Ovary (tissue), 9 donors: ENCODE results near the gene UBE2Q2. TPM values are rescaled to one million over a fixed set of nuclear protein-coding genes. Genes with fewer than 3 reads are reported as not detected.

ENCODE experiments used
- DNase-seq, 5 donors: peaks; one replicate each; pipeline ENCODE4 v3.0.0-alpha.2; 2019 to 2020
- H3K27ac ChIP-seq, 2 donors: fragments of 200-600 bp; one replicate each; pipeline versions ENCODE4 v1.5.1 to v1.8.0; 2019 to 2022
- H3K27me3 ChIP-seq: fragments of 200-600 bp; one replicate; pipeline ENCODE4 v1.8.0; 2022
- H3K36me3 ChIP-seq: fragments of 200-600 bp; sonication (generic); one replicate; pipeline ENCODE4 v1.5.1; 2019
- H3K4me1 ChIP-seq: one replicate; pipeline ENCODE4 v1.8.1; 2013; ENCODE audit warnings: mild to moderate bottlenecking, moderate library complexity; ENCODE audit not compliant: insufficient read depth
- H3K4me3 ChIP-seq: fragments of 200-600 bp; sonication (generic); one replicate; pipeline ENCODE4 v1.5.1; 2017
- H3K9me3 ChIP-seq, 2 donors: fragments of 200-600 bp in 1 of 2; sonication (generic) in 1 of 2; one replicate each; pipeline versions ENCODE4 v1.5.1 to v1.8.1; 2013 to 2019; ENCODE audit warnings: mild to moderate bottlenecking in 1 of 2, moderate library complexity in 1 of 2
- CTCF ChIP-seq, 3 donors: fragments of 450-650 bp in 2 of 3; fragments of 200-600 bp in 1 of 3; IDR thresholded peaks; one replicate each; pipeline versions ENCODE4 v1.5.1 to v1.8.0; 2016 to 2022; ENCODE audit warnings: antibody characterized with exemption in 3 of 3, mild to moderate bottlenecking in 1 of 3
- EP300 ChIP-seq: sonication (generic); formaldehyde crosslinking; IDR thresholded peaks from one replicate; pipeline ENCODE4 v1.6.1; 2017; ENCODE audit warnings: antibody characterized with exemption
- POLR2A ChIP-seq: fragments of 450-650 bp; IDR thresholded peaks from one replicate; pipeline ENCODE4 v1.6.1; 2017; ENCODE audit warnings: antibody characterized with exemption, mild to moderate bottlenecking, moderate library complexity
- WGBS, 3 donors: extraction: QIAGEN DNeasy Blood & Tissue Kit in 1 of 3; methylation state at CpG; one replicate each; pipeline versions ENCODE4 v1.1.5 to v1.1.7; 2013 to 2017; 5-methylcytosine and 5-hydroxymethylcytosine counted together
- intact Hi-C, 4 donors: fragments of 100-400 bp; cut with DNase I; formaldehyde crosslinking; loops; one replicate each; pipeline versions ENCODE4 v1.11.0 to v1.15.1; 2022 to 2023
- polyA plus RNA-seq, 2 donors: library from polyadenylated mRNA; stranded (reverse); fragments of 200-250 nt in 1 of 2; fragments of 350-450 nt in 1 of 2; fragmentation: Illumina TruSeq in 1 of 2; extraction: RNeasy Lipid Tissue Mini Kit (QIAGEN cat#74804) in 1 of 2; gene quantifications; one replicate each; pipeline ENCODE4 v1.2.3, GENCODE V29; 2013 to 2014
- total RNA-seq, 7 donors: library from RNA; depleted of rRNA in 2 of 7; stranded (reverse); fragments of >200 nt in 2 of 7; fragmentation: NEBNext Ultra II Directional in 3 of 7; extraction: Animal tissue kit (Norgen Biotek cat#: 25700) in 3 of 7; gene quantifications; one replicate each; pipeline versions ENCODE4 v1.1.0 to v1.2.4, GENCODE V29; 2016 to 2023
- donor health status: DM: no; HTN: no; CAD: no; lungs with moderate emphysema.
- donor health status: DM: no; HTN: no; CAD: no.
- donor health status: Bipolar disorder and iron deficiency.
- donor health status: DM: yes; HTN: yes; CAD: no.
- donor health status: DM: no; HTN: no; CAD: no.
- donor health status: DM: yes; HTN: yes; CAD: no.

Gene UBE2Q2
- total and polyA plus RNA-seq, 9 donors: 22.6 to 35.7 (median 31.0) TPM

DNA sequence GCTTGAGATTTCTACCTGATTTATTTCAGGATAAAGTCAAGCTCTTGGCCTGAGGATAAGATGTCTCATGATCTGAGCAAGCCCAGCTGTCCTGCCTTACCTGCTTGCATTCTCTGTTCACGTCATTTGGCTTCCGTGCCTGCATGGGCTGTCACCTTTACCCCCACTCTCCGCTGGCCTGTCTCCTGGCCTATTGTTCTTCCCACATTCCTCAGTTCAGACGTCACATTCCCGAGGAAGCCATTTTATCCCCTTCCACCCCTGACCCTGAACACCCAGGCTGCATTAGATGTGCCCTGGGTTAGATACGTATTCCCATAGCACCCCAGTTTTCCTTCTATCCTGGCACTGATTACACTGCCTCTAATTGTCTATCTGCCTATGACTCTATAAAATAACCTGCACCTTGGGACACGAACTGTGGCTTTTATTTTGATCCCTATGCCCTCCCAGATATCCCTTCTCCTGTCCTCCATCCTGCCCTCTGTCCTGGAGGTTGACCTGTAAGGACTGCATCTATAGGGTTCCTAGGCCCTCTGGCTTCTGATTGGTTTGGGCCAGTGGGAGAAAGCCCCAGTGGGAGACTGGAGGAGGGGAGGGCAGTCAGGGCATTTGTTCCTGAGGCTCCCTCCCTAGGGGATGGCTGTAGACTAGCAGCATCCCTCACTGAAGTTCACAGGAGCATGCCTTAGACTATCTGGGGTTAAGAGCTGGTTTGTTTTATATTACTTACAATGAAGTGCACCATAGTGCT, 19.2 kb upstream of the UBE2Q2 start:
- no peak for DNase-seq
- TF ChIP-seq CTCF (IDR thresholded peaks at IDR 0.05) (no peak), POLR2A (no peak), EP300 (no peak)
- no peak overlapping the region for H3K4me3 ChIP-seq
- H3K36me3 ChIP-seq: no peaks in the 10 kb centered on the region
- no peaks in the 10 kb centered on the region for H3K4me1 ChIP-seq
- H3K27ac ChIP-seq: no peak overlapping the region
- no peaks in the 10 kb centered on the region for H3K9me3 ChIP-seq
- WGBS, 3 donors: 53 to 59% (median 58%) methylated on average over 7 of the region's 7 CpGs
- intact Hi-C loops: no loop called here
- no peaks in the 10 kb centered on the region for H3K27me3 ChIP-seq

DNA sequence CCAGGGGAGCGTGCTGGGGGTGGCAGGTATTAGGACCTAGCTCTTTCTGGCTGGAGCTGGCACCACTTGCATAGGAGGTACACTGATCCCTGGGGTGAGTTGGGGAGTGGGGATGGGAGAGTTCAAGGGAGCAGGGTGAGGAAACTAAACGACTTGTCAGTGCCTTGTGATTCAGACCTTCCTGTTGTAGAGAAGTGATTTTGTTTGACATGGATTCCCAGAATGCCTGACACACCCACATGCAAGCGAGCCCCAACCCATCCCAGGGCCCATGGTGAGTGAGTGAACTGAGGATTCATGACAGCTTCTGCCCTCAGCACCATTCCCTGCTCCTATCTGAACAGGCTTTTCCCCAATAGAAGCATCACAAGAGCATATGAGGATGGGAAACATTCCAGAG, 15.6 kb upstream of the UBE2Q2 start:
- Histone ChIP-seq H3K4me3 (no peak overlapping the region), H3K27me3 (no peaks in the 10 kb centered on the region), H3K4me1 (no peaks in the 10 kb centered on the region), H3K27ac (no peak overlapping the region), H3K36me3 (no peaks in the 10 kb centered on the region), H3K9me3 (no peaks in the 10 kb centered on the region)
- DNase-seq: no peak
- intact Hi-C loops: no loop called here
- TF ChIP-seq POLR2A: no peak
- WGBS, 3 donors: 60 to 64% (median 61%) methylated on average over 3 of the region's 3 CpGs

DNA sequence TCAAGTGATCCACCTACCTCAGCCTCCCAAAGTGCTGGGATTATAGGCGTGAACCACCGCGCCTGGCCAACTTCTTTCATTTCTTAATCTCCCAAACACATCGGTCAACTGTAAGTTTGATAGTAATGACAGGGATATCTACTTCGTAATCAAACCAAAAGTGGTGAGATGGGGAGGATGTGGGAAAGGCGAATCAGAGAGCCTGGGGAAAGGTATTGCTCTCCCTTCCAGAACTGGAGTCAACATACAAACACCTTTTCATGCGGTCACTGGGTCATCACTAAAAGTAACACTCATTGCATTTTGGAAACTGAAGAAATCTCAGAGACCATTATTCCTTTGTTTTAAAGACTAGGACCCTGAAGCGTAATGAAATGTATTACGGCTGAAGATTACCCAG, 14.8 kb upstream of the UBE2Q2 start:
- DNase-seq: no peak
- 93 to 95% (median 95%) methylated on average over 9 of the region's 9 CpGs for WGBS, 3 donors
- intact Hi-C loops: no loop called here
- no peaks in the 10 kb centered on the region for H3K27me3 ChIP-seq
- TF ChIP-seq POLR2A (no peak), CTCF (IDR thresholded peaks at IDR 0.05) (no peak), EP300 (no peak)
- no peak overlapping the region for H3K4me3 ChIP-seq
- no peaks in the 10 kb centered on the region for H3K36me3 ChIP-seq
- no peaks in the 10 kb centered on the region for H3K9me3 ChIP-seq
- H3K4me1 ChIP-seq: no peaks in the 10 kb centered on the region
- no peak overlapping the region for H3K27ac ChIP-seq

- intact Hi-C loops: no loop called here
- 75 to 79% (median 78%) methylated on average over 8 of the region's 8 CpGs for WGBS, 3 donors
- Histone ChIP-seq H3K36me3 (no peaks in the 10 kb centered on the region), H3K9me3 (no peaks in the 10 kb centered on the region), H3K27ac (no peak overlapping the region), H3K4me3 (no peak overlapping the region), H3K27me3 (no peaks in the 10 kb centered on the region), H3K4me1 (no peaks in the 10 kb centered on the region)
- no peak for DNase-seq
- no peak for TF ChIP-seq CTCF (IDR thresholded peaks at IDR 0.05)
- no peak for TF ChIP-seq EP300
- no peak for TF ChIP-seq POLR2A
Observed at GRCh38 chr15:75830910-75831805, 12.1 kb upstream of the UBE2Q2 start.

GRCh38 chr15:75831806-75832102, 11.5 kb upstream of the UBE2Q2 start:
- Histone ChIP-seq H3K9me3 (no peaks in the 10 kb centered on the region), H3K4me3 (no peak overlapping the region), H3K27ac (no peak overlapping the region), H3K27me3 (no peaks in the 10 kb centered on the region), H3K36me3 (no peaks in the 10 kb centered on the region), H3K4me1 (no peaks in the 10 kb centered on the region)
- no peak for DNase-seq
- intact Hi-C loops: no loop called here
- TF ChIP-seq POLR2A (no peak), EP300 (no peak), CTCF (IDR thresholded peaks at IDR 0.05) (no peak)
- WGBS, 3 donors: 58 to 70% (median 63%) methylated on average over 1 of the region's 1 CpG
